Thyroid gland (tissue), 4 donors: ENCODE results near the gene POU3F3.

Experiments
- CTCF ChIP-seq, 6 experiments: fragments of 200-600 bp in 3 of 6; fragments of 450-650 bp in 3 of 6; sonication (generic) in 3 of 6; IDR thresholded peaks; one replicate each; pipeline ENCODE4 v1.5.1; 2016 to 2019; ENCODE audit warnings: antibody characterized with exemption in 6 of 6, mild to moderate bottlenecking in 2 of 6, inconsistent platforms in 1 of 6, moderate library complexity in 1 of 6
- POLR2A ChIP-seq, 2 donors: fragments of 450-650 bp; IDR thresholded peaks; one replicate each; pipeline ENCODE4 v1.6.1; 2017; ENCODE audit warnings: antibody characterized with exemption in 2 of 2, mild to moderate bottlenecking in 2 of 2, moderate library complexity in 1 of 2

GRCh38 chr2:104864280-104865095 is 10.6 kb downstream of the POU3F3 start:
- no peak for TF ChIP-seq CTCF (IDR thresholded peaks at IDR 0.05)
- TF ChIP-seq POLR2A (IDR thresholded peaks at IDR 0.05), result no peak
